OCI-LY7 (cell line): ENCODE results near the gene RNF180. TPM values are rescaled to one million over a fixed set of nuclear protein-coding genes. Genes with fewer than 3 reads are reported as not detected.
"Not testable (repeated sequence)": the region's sequence is repeated elsewhere in the genome, so short reads cannot be mapped to it uniquely, and the experiment has no call there.

Source experiments
- BruUV-seq: library from RNA; stranded (reverse); fragments of 400-500 nt; replicated peaks from 2 replicates; lab custom pipeline; 2021; lab: Mats Ljungman, UMichigan
- CTCF ChIA-PET: fragments of 300-600 bp; sonication (Branson Sonifier 250); formaldehyde crosslinking; loops from one replicate; lab custom pipeline; 2022; ENCODE audit warnings: antibody characterized with exemption; ENCODE audit not compliant: unreplicated experiment; lab: Charles Lee
- POLR2A ChIA-PET: fragments of 300-600 bp; sonication (Branson Sonifier 250); formaldehyde crosslinking; loops from one replicate; lab custom pipeline; 2022; ENCODE audit warnings: antibody characterized with exemption; lab: Charles Lee
- DNase-seq: peaks from one replicate; pipeline ENCODE4 v3.0.0-alpha.2; 2015; ENCODE audit warnings: low spot score
- H2AFZ ChIP-seq: fragments of 200-600 bp; sonication (generic), shearing (Covaris generic); 2 replicates; pipeline ENCODE4 v1.6.1; 2014; ENCODE audit warnings: mild to moderate bottlenecking, antibody characterized with exemption, low read length, moderate library complexity
- H3K27ac ChIP-seq: fragments of 200-600 bp; sonication (generic); 2 replicates; pipeline ENCODE4 v1.5.1; 2014; ENCODE audit warnings: mixed run types, low read depth, mild to moderate bottlenecking, moderate library complexity, low read length, inconsistent platforms; ENCODE audit not compliant: poor library complexity, severe bottlenecking
- H3K36me3 ChIP-seq: fragments of 200-600 bp; sonication (generic); 2 replicates; pipeline ENCODE4 v1.6.1; 2014; ENCODE audit warnings: mild to moderate bottlenecking, antibody characterized with exemption, low read length, moderate library complexity, mixed read lengths; ENCODE audit not compliant: insufficient read depth
- H3K4me1 ChIP-seq: fragments of 200-600 bp; sonication (generic); 2 replicates; pipeline ENCODE4 v1.5.1; 2014; ENCODE audit warnings: mild to moderate bottlenecking, low read length; ENCODE audit not compliant: insufficient read depth, poor library complexity, severe bottlenecking
- H3K4me2 ChIP-seq: fragments of 200-600 bp; sonication (generic); 2 replicates; pipeline ENCODE4 v1.6.1; 2014; ENCODE audit warnings: mild to moderate bottlenecking, low read length
- H3K4me3 ChIP-seq: fragments of 200-600 bp; sonication (generic); 2 replicates; pipeline ENCODE4 v1.5.1; 2014; ENCODE audit warnings: mild to moderate bottlenecking, low read depth, low read length; ENCODE audit not compliant: poor library complexity, severe bottlenecking
- H3K79me2 ChIP-seq: fragments of 200-600 bp; sonication (generic); 2 replicates; pipeline ENCODE4 v1.6.1; 2016; ENCODE audit warnings: low read depth, mild to moderate bottlenecking, low read length, moderate library complexity, mixed read lengths; ENCODE audit not compliant: insufficient read depth
- H3K9me2 ChIP-seq: fragments of 200-600 bp; sonication (generic); 2 replicates; pipeline ENCODE4 v1.6.1; 2016; ENCODE audit warnings: mild to moderate bottlenecking, low read length, mixed read lengths; ENCODE audit not compliant: insufficient read depth
- H3K9me3 ChIP-seq: fragments of 200-600 bp; sonication (generic); 2 replicates; pipeline ENCODE4 v1.6.1; 2014; ENCODE audit warnings: mild to moderate bottlenecking, mixed run types, low read length, mixed read lengths
- H4K20me1 ChIP-seq: fragments of 200-600 bp; sonication (generic); 2 replicates; pipeline ENCODE4 v1.6.1; 2014; ENCODE audit warnings: mild to moderate bottlenecking, antibody characterized with exemption, low read length, moderate library complexity, mixed read lengths; ENCODE audit not compliant: insufficient read depth
- EZH2phosphoT487 ChIP-seq: fragments of 200-600 bp; sonication (generic); IDR thresholded peaks from 2 replicates; pipeline ENCODE4 v1.6.1; 2018; ENCODE audit warnings: low read depth, borderline replicate concordance, mild to moderate bottlenecking, mixed run types, antibody characterized with exemption, low read length, moderate library complexity, mixed read lengths
- intact Hi-C: fragments of 100-400 bp; cut with micrococcal nuclease; formaldehyde crosslinking; loops from one replicate; pipeline ENCODE4 v1.10.0; 2022; ENCODE audit not compliant: unreplicated experiment
- total RNA-seq, 2 experiments: library from RNA; depleted of rRNA in 1 of 2; stranded (reverse); fragments of >200 nt in 1 of 2; shearing (Covaris generic) in 1 of 2; gene quantifications; 2 replicates each; pipeline ENCODE4 v1.2.3, GENCODE V29; 2014 to 2022
- TF ChIP-seq, protein P1 (sequence below): fragments of 200-600 bp; sonication (generic); conservative IDR thresholded peaks from 2 replicates; pipeline ENCODE4 v1.5.1; 2014; ENCODE audit warnings: mild to moderate bottlenecking, antibody characterized with exemption, low read length, moderate library complexity, mixed read lengths

Gene RNF180
- total RNA-seq, 2 experiments from 2014 or later, result not detected

DNA sequence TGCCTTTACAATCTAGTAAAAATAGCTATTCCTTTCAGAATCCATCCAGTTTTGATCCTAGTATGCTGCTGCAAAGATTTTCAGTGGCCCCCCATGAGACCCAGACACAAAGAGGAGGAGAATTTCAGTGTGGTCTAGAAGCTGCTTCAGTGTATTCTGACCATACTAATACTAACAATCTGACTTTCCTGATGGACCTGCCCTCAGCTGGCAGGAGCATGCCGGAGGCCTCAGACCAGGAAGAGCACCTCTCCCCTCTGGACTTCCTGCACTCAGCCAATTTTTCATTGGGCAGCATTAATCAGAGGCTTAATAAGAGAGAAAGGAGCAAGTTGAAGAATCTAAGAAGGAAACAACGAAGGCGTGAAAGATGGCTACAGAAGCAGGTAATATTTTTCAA lies 48.5 kb downstream of the RNF180 start:
- no peaks in the 10 kb centered on the region for H3K9me3 ChIP-seq
- no peaks in the 10 kb centered on the region for H3K36me3 ChIP-seq
- POLR2A ChIA-PET, result interaction anchor here (0.6 kb wide), 1 partner anchor 15 kb away, joined by 4 read pairs; no protein-coding TSS in a partner anchor
- H3K4me1 ChIP-seq, result no peaks in the 10 kb centered on the region
- no peaks in the 10 kb centered on the region for H3K79me2 ChIP-seq
- no peak overlapping the region for H3K27ac ChIP-seq
- H4K20me1 ChIP-seq, result no peaks in the 10 kb centered on the region
- H3K9me2 ChIP-seq, result no peaks in the 10 kb centered on the region
- H2AFZ ChIP-seq, result no peak overlapping the region
- H3K4me2 ChIP-seq, result no peak overlapping the region
- CTCF ChIA-PET, result no interaction called here
- intact Hi-C loops, result no loop called here
- BruUV-seq, result no TSS peak
- TF ChIP-seq, protein P1, sequence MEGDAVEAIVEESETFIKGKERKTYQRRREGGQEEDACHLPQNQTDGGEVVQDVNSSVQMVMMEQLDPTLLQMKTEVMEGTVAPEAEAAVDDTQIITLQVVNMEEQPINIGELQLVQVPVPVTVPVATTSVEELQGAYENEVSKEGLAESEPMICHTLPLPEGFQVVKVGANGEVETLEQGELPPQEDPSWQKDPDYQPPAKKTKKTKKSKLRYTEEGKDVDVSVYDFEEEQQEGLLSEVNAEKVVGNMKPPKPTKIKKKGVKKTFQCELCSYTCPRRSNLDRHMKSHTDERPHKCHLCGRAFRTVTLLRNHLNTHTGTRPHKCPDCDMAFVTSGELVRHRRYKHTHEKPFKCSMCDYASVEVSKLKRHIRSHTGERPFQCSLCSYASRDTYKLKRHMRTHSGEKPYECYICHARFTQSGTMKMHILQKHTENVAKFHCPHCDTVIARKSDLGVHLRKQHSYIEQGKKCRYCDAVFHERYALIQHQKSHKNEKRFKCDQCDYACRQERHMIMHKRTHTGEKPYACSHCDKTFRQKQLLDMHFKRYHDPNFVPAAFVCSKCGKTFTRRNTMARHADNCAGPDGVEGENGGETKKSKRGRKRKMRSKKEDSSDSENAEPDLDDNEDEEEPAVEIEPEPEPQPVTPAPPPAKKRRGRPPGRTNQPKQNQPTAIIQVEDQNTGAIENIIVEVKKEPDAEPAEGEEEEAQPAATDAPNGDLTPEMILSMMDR, result no peak
- TF ChIP-seq EZH2phosphoT487, result no peak
- no peak for DNase-seq
- H3K4me3 ChIP-seq, result no peak overlapping the region

DNA sequence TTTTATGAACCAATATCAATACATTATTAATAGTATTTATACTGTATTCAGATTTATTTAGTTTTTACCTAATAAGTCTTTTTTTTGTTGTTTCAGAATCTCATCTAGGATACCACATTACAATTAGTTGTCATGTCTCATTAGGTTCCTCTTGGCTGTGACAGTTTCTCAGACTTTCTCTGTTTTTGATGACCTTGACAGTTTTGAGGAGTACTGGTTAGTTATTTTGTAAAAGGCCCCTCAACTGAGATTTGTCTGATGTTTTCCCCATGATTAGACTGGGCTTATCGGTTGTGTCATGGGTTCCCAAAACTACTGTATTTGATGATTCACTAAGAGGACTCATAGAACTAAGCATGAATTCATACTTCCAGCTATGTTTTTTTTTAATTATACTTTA lies 56.3 kb downstream of the RNF180 start:
- ChIA-PET CTCF (no interaction called here), POLR2A (interaction anchor here (0.6 kb wide), 1 partner anchor 107 kb away, joined by 3 read pairs; no protein-coding TSS in a partner anchor)
- no peak overlapping the region for H2AFZ ChIP-seq
- no peaks in the 10 kb centered on the region for H3K79me2 ChIP-seq
- H3K4me2 ChIP-seq, result no peak overlapping the region
- H3K9me2 ChIP-seq, result no peaks in the 10 kb centered on the region
- no peaks in the 10 kb centered on the region for H4K20me1 ChIP-seq
- DNase-seq, result no peak
- intact Hi-C loops, result no loop called here
- no peaks in the 10 kb centered on the region for H3K36me3 ChIP-seq
- H3K4me3 ChIP-seq, result no peak overlapping the region
- no TSS peak for BruUV-seq
- no peak for TF ChIP-seq EZH2phosphoT487
- TF ChIP-seq, protein P1, result no peak
- no peaks in the 10 kb centered on the region for H3K4me1 ChIP-seq
- no peak overlapping the region for H3K27ac ChIP-seq
- H3K9me3 ChIP-seq, result no peaks in the 10 kb centered on the region

DNA sequence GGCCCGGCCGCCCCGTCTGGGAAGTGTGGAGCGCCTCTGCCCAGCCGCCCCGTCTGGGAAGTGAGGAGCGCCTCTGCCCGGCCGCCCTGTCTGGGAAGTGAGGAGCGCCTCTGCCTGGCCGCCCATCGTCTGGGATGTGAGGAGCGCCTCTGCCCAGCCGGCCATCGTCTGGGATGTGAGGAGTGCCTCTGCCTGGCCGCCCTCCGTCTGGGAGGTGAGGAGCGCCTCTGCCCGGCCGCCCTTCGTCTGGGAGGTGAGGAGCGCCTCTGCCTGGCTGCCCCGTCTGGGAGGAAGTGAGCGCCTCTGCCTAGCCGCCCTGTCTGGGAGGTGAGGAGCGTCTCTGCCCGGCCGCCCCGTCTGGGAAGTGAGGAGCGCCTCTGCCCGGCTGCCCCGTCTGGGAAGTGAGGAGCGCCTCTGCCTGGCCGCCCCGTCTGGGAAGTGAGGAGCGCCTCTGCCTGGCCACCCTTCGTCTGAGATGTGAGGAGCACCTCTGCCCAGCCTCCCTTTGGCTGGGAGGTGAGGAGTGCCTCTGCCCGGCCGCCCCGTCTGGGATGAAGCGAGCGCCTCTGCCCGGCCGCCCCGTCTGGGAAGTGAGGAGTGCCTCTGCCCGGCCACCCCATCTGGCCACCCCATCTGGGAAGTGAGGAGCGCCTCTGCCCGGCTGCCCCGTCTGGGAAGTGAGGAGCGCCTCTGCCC lies 59.8 kb downstream of the RNF180 start:
- H3K4me1 ChIP-seq, BruUV-seq, H3K4me3 ChIP-seq, H3K36me3 ChIP-seq, POLR2A ChIA-PET, H3K79me2 ChIP-seq, DNase-seq, H3K27ac ChIP-seq, H4K20me1 ChIP-seq, H3K9me2 ChIP-seq, H3K4me2 ChIP-seq, CTCF ChIA-PET, H3K9me3 ChIP-seq, H2AFZ ChIP-seq: not testable (repeated sequence)
- intact Hi-C loops, result loop anchor here (5.0 kb wide), 1 partner anchor 557 kb away; no protein-coding TSS in a partner anchor

DNA sequence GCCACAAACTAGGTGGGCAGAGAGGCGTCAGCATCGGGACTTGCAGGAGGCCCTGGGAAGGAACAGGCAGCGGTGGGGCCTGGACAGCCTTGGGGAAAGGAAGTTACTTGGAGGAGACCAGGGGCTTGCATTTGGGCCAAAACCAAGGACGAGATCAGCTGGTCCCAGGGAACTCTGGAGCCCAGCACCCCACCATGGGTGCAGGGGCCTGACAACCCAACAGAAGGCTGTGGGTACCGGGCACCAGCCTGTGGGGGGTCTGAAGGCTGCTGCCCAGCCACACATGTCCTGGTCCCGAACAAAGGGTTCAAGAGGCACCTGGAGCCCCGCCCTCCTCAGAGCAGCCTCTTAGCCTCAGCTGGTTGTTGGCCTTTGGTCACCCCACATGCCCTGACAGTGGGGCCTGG lies 61.5 kb downstream of the RNF180 start:
- H3K4me1 ChIP-seq, BruUV-seq, H3K4me3 ChIP-seq, H2AFZ ChIP-seq, DNase-seq, CTCF ChIA-PET, POLR2A ChIA-PET, H3K9me3 ChIP-seq, H3K4me2 ChIP-seq, H3K27ac ChIP-seq, H3K36me3 ChIP-seq, H3K9me2 ChIP-seq, H4K20me1 ChIP-seq, H3K79me2 ChIP-seq: not testable (repeated sequence)
- intact Hi-C loops, result loop anchor here (5.0 kb wide), 1 partner anchor 555 kb away; no protein-coding TSS in a partner anchor
